GM18520 (cell line): ENCODE results near the gene TRAPPC12.
"Not testable (repeated sequence)": the region's sequence is repeated elsewhere in the genome, so short reads cannot be mapped to it uniquely, and the experiment has no call there.

Source experiments
- ATAC-seq: cut with Tn5 transposase; IDR thresholded peaks from one replicate; pipeline ENCODE4 v1.9.1; 2021; ENCODE audit not compliant: unreplicated experiment

TRAPPC12 gene

GRCh38 chr2:3430740-3431490, 51.4 kb downstream of the TRAPPC12 start:
- no peak for ATAC-seq

GRCh38 chr2:3432067-3432466, 52.6 kb downstream of the TRAPPC12 start:
- ATAC-seq, result no peak

DNA sequence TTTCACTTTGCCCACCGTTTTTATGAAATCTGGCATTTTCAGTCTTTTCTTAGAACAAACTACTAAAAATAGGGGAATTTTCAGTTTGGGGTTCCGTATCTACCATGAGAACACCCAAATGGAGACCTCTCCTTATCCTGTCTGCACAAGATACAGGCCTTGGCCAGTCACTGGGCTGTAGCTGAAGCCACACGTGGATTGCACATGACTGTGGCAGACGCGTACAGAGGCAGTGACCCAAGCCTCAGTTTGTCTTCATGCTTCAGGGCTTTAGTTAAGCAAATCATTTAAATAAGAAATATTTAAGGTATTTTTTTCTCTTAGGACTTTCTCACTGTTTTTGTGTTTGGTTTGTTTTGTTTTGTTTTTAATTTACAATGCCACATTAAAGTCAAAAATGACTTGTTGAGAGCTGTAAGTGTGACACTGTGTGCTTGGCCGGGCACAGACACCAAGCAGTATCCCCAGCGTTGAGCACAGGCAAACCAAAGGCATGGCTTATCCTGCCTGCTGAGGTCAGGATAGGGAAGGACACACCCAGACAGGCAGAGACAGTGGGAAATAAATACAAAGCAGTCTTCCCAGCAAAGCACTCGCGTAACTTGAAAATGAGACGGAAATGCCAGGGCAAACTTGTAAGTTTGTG, 53.3 kb downstream of the TRAPPC12 start:
- no peak for ATAC-seq

GRCh38 chr2:3433339-3433699, 53.8 kb downstream of the TRAPPC12 start:
- ATAC-seq, result no peak

- no peak for ATAC-seq
Observed at GRCh38 chr2:3433776-3434400, 54.4 kb downstream of the TRAPPC12 start.

GRCh38 chr2:3434654-3435053, 55.2 kb downstream of the TRAPPC12 start:
- ATAC-seq, result no peak

- no peak for ATAC-seq
Observed at GRCh38 chr2:3435445-3435844, 56.0 kb downstream of the TRAPPC12 start.

GRCh38 chr2:3440477-3440876, 61.0 kb downstream of the TRAPPC12 start:
- ATAC-seq, result no peak

- no peak for ATAC-seq
Observed at GRCh38 chr2:3441465-3441864, 62.0 kb downstream of the TRAPPC12 start.

GRCh38 chr2:3442185-3442584, 62.7 kb downstream of the TRAPPC12 start:
- peak; percentile 96 for ATAC-seq

DNA sequence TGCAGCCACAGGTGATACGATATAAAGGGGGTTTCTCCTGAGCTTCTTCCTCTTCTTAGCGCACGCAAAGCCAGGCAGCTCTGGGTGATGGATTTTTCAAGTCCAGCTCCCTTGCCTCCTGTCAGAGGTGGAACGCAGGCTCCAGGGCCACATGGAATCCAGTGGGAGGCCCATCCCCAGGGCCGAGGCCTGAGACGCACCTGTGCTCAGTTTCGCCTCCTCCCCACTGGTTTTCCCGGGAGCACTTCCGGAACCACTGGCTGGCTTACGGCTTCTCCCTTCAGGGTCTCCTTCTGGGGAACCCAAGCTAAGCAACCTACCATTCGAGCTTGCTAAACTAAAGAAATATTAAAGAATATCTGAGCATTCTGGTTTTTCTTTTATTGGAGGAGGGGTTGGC, 63.6 kb downstream of the TRAPPC12 start:
- ATAC-seq, result no peak

GRCh38 chr2:3443506-3444084, 64.1 kb downstream of the TRAPPC12 start:
- ATAC-seq, result no peak

GRCh38 chr2:3445891-3446290, 66.4 kb downstream of the TRAPPC12 start:
- ATAC-seq, result no peak

DNA sequence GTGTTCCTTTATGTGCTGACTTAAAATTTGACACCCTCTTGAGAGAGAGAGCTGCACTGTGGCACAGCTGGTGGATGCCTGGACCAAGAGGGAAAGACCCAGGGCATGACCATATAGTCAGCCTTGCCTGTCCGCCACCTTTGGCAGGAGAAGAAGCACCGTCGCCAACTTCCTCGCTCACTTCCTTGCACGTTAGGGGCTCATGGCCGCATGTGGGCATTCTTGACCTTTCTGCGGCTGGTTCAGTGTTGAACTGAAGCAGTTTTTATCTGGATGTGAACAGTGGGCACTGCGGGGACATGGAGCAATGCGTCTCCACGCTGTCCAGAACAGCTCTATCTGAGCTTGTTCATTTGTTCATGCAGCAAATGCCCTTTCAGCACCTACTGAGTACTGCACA, 66.9 kb downstream of the TRAPPC12 start:
- no peak for ATAC-seq

- ATAC-seq, result not testable (repeated sequence)
Observed at GRCh38 chr2:3447186-3447585, 67.7 kb downstream of the TRAPPC12 start.

DNA sequence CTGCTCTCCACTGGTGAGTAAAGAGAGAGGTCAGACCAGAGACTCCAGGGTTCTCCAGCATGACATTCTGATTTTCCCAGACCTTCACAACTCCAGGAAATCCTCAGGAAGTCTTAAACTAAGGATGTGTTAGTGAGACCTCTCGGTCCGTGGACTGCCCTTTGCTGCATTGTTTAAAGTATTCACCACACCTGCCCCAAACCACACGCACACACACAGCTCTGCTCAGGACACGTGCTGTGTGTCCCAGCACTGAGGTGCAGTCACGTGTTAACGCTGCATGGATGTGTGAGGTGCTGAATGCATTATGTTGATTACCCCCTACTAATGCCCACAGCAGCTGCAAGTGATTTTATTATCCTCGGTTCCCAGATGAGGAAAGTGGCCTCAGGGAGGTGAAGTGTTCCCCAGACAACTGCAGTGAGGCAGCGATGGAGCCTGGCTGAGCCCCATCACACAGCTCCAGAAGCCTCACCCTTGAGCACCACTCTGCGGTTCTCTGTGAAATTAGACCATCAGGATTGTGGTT, 68.4 kb downstream of the TRAPPC12 start:
- no peak for ATAC-seq

DNA sequence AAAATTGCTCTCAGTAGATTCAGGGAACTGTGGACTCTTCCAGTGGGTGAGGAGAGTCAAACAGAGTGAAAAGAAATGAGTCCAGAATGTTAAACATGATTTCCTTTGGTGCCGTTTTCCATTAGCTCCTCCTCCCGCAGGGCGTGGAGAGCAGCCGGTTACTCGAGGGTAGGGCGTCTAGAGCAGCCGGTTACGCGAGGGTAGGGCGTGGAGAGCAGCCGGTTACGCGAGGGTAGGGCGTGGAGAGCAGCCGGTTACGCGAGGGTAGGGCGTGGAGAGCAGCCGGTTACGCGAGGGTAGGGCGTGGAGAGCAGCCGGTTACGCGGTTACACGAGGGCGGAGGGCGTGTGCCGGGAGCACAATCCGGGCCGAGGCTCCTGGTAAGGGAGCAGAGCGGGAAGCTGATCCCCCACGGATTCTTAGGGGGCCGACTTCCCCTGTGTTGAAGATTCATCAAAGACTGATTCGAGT, 69.0 kb downstream of the TRAPPC12 start:
- not testable (repeated sequence) for ATAC-seq

GRCh38 chr2:3449086-3449485, 69.6 kb downstream of the TRAPPC12 start:
- ATAC-seq, result no peak

DNA sequence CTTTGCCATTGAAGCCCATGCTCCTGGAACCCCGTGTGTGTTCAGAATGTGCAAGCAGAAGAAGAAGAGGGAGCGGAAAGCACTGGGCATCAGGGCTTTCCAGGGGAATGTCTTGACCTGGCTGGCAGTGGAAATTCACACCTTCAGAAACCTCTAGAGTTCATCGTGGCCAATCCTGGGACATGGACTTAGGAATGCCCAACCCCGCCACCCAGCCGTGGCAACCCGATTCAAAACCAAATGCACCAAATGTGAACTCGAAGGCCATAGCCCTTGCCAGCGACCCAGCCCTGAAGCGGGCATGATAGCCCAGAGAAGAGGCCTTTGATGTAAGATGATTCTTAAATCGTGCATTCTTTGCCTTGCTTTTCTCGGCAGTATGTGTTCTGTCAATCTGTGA, 70.4 kb downstream of the TRAPPC12 start:
- no peak for ATAC-seq

DNA sequence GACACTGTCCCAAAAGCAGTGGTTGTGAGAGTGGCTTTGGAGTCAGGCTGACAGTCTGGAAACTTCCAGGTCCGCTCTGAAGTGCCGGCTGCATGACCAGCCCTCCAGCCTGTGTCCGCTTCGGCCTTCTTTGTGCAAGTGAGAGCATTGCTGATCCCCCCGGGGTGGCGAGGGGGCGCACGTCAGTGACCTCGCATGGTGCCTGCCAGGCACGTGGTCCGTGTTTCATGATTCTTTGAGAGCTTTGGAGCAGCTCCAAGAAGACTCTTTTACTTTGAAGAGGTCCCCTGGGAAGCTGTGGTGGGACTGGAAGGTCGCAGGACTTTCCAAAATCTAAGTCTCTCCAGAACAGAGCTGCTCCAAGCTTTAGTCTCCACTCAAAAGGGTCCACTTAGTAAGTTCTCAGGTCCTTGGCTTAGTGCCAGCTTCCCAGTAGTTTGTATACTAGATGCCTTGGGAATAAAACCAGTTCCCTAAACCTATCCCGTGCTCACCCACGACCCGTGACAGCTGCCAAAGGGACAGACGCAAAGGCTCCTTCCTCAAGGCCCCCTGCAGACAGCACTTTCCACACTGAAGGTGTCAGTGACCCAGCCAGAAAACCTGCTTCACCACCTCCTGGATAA, 71.0 kb downstream of the TRAPPC12 start:
- no peak for ATAC-seq

DNA sequence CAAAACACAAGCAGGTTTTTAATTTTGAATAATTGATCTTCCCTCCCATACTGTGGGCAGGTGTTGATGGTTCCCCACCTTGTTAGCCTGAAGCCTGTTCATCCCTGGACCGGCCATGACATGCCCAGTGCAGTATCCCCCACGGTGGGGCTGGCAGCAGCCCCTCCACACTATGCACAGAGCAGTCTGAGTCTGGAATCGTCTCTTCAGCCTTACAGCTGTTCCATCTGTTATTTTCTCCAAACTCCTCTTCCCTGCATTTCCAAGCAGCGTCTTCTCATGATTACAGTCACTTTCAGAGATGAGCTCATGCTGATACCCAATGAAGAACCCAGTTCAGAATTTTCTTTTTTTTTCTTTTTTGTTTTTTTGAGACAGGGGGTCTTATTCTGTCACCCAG, 71.7 kb downstream of the TRAPPC12 start:
- no peak for ATAC-seq
